HG02870 (cell line): ENCODE measurements around the gene ANKS1B.
A peak's percentile ranks its signal among the peaks of the same experiment; 100 is the strongest.
"Not testable (repeated sequence)": the region's sequence is repeated elsewhere in the genome, so short reads cannot be mapped to it uniquely, and the experiment has no call there.

Source experiments
- ATAC-seq: cut with Tn5 transposase; IDR thresholded peaks from one replicate; pipeline ENCODE4 v1.9.1; 2021; ENCODE audit warnings: mild to moderate bottlenecking, moderate library complexity; ENCODE audit not compliant: unreplicated experiment

ANKS1B gene

GRCh38 chr12:99611117-99611516, 373.6 kb downstream of the ANKS1B start:
- ATAC-seq, result no peak

GRCh38 chr12:99609455-99610181, 375.1 kb downstream of the ANKS1B start:
- no peak for ATAC-seq

- ATAC-seq, result no peak
These were observed 384.3 kb downstream of the ANKS1B start for GRCh38 chr12:99600388-99600787.

- ATAC-seq, result no peak
These were observed 386.0 kb downstream of the ANKS1B start for GRCh38 chr12:99598785-99599184.

- ATAC-seq, result no peak
These were observed 388.0 kb downstream of the ANKS1B start for GRCh38 chr12:99596762-99597161.

- not testable (repeated sequence) for ATAC-seq
These were observed 407.6 kb downstream of the ANKS1B start for GRCh38 chr12:99577125-99577524.

GRCh38 chr12:99573980-99574379, 410.8 kb downstream of the ANKS1B start:
- no peak for ATAC-seq

GRCh38 chr12:99567072-99567471, 417.7 kb downstream of the ANKS1B start:
- ATAC-seq, result no peak

- ATAC-seq, result no peak
These were observed 426.6 kb downstream of the ANKS1B start for GRCh38 chr12:99558109-99558508.

- no peak for ATAC-seq
These were observed 431.3 kb downstream of the ANKS1B start for GRCh38 chr12:99553461-99553860.

GRCh38 chr12:99552022-99552421, 432.7 kb downstream of the ANKS1B start:
- no peak for ATAC-seq

- ATAC-seq, result no peak
These were observed 435.1 kb downstream of the ANKS1B start for GRCh38 chr12:99549651-99550050.

- ATAC-seq, result no peak
These were observed 435.5 kb downstream of the ANKS1B start for GRCh38 chr12:99549196-99549595.

GRCh38 chr12:99544457-99544856, 440.3 kb downstream of the ANKS1B start:
- ATAC-seq, result no peak

GRCh38 chr12:99529966-99530365, 454.8 kb downstream of the ANKS1B start:
- peak; percentile 98 for ATAC-seq

- no peak for ATAC-seq
These were observed 456.3 kb downstream of the ANKS1B start for GRCh38 chr12:99528478-99528877.

- peak; percentile 44 for ATAC-seq
These were observed 460.9 kb downstream of the ANKS1B start for GRCh38 chr12:99523853-99524252.

- ATAC-seq, result no peak
These were observed 462.3 kb downstream of the ANKS1B start for GRCh38 chr12:99522456-99522855.

GRCh38 chr12:99521664-99522063, 463.1 kb downstream of the ANKS1B start:
- no peak for ATAC-seq

GRCh38 chr12:99513066-99513465, 471.7 kb downstream of the ANKS1B start:
- no peak for ATAC-seq

- ATAC-seq, result no peak
These were observed 478.9 kb downstream of the ANKS1B start for GRCh38 chr12:99505805-99506204.

GRCh38 chr12:99498756-99499155, 486.0 kb downstream of the ANKS1B start:
- no peak for ATAC-seq

- no peak for ATAC-seq
These were observed 488.9 kb downstream of the ANKS1B start for GRCh38 chr12:99495799-99496198.
